Endothelial cell (in vitro differentiated cells): Measurements from ENCODE around the gene FBXO2. TPM values are rescaled to one million over a fixed set of nuclear protein-coding genes. Genes with fewer than 3 reads are reported as not detected.

Experiments used
- DNase-seq: peaks from one replicate; pipeline ENCODE4 v3.0.0; 2021; ENCODE audit warnings: low spot score
- H3K27ac Mint-ChIP-seq: one replicate; pipeline ENCODE4 v1.8.0; 2021; ENCODE audit warnings: mixed read lengths, inconsistent platforms; ENCODE audit not compliant: unreplicated experiment
- H3K27me3 Mint-ChIP-seq: one replicate; pipeline ENCODE4 v1.8.0; 2021; ENCODE audit warnings: mild to moderate bottlenecking, moderate library complexity, mixed read lengths, inconsistent platforms; ENCODE audit not compliant: unreplicated experiment
- H3K36me3 Mint-ChIP-seq: one replicate; pipeline ENCODE4 v1.8.0; 2021; ENCODE audit warnings: mild to moderate bottlenecking, low read depth, mixed read lengths, inconsistent platforms; ENCODE audit not compliant: unreplicated experiment
- H3K4me1 Mint-ChIP-seq: one replicate; pipeline ENCODE4 v1.8.0; 2021; ENCODE audit warnings: mild to moderate bottlenecking, mixed read lengths, inconsistent platforms; ENCODE audit not compliant: unreplicated experiment
- H3K4me3 Mint-ChIP-seq: one replicate; pipeline ENCODE4 v1.8.0; 2021; ENCODE audit warnings: mild to moderate bottlenecking, mixed read lengths, inconsistent platforms; ENCODE audit not compliant: unreplicated experiment
- H3K9me3 Mint-ChIP-seq: one replicate; pipeline ENCODE4 v1.8.0; 2021; ENCODE audit warnings: mixed read lengths, inconsistent platforms; ENCODE audit not compliant: unreplicated experiment
- CTCF ChIP-seq: fragments of 200-600 bp; sonication (generic); IDR thresholded peaks from one replicate; pipeline ENCODE4 v1.5.0; 2021; ENCODE audit warnings: antibody characterized with exemption; ENCODE audit not compliant: unreplicated experiment
- total RNA-seq: library from RNA; stranded (reverse); fragmentation: NEBNext Ultra II Directional; extraction: Animal tissue kit (Norgen Biotek cat#: 25700); gene quantifications from one replicate; pipeline ENCODE4 v1.2.1, GENCODE V29; 2021; ENCODE audit not compliant: unreplicated experiment

FBXO2 gene
- total RNA-seq, 1 donor from 2014 or later = 1.6 TPM

- Mint-ChIP-seq H3K4me3 (no peak overlapping the region), H3K4me1 (no peaks in the 10 kb centered on the region), H3K9me3 (no peaks in the 10 kb centered on the region), H3K36me3 (no peaks in the 10 kb centered on the region), H3K27ac (no peak overlapping the region), H3K27me3 (peaks cover 7% of the 10 kb centered on the region)
- TF ChIP-seq CTCF = no peak
- DNase-seq = no peak
Observed at GRCh38 chr1:11620924-11621323, 33.3 kb downstream of the FBXO2 start.

DNA sequence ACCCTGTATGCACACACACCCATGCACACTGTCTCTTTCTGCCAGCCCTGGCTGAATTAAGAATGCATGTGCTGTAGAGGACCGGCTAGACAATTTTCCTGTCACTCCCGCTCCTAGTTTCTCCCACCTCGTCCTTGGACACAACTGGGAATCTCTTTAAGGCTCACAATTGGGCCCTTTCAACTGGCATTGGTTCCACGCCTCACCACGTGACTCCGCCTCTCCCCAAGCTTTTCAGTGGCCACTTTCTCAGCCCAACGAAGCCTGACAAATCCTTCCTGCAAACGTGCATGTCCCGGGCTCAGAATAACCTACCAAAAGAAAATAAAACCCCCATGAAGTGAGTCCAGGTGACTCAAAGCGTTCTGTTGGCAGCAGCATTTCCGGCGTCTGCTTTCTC lies 33.8 kb downstream of the FBXO2 start:
- Mint-ChIP-seq H3K9me3 (no peaks in the 10 kb centered on the region), H3K4me1 (no peaks in the 10 kb centered on the region), H3K27ac (no peak overlapping the region), H3K36me3 (no peaks in the 10 kb centered on the region), H3K4me3 (no peak overlapping the region), H3K27me3 (peaks cover 4% of the 10 kb centered on the region)
- no peak for TF ChIP-seq CTCF
- no peak for DNase-seq

GRCh38 chr1:11617741-11618140 lies 36.5 kb downstream of the FBXO2 start:
- DNase-seq = no peak
- H3K27me3 Mint-ChIP-seq = peaks cover 3% of the 10 kb centered on the region
- no peaks in the 10 kb centered on the region for H3K36me3 Mint-ChIP-seq
- no peaks in the 10 kb centered on the region for H3K9me3 Mint-ChIP-seq
- no peak overlapping the region for H3K27ac Mint-ChIP-seq
- H3K4me1 Mint-ChIP-seq = no peaks in the 10 kb centered on the region
- no peak for TF ChIP-seq CTCF
- H3K4me3 Mint-ChIP-seq = no peak overlapping the region

- no peak for TF ChIP-seq CTCF
- Mint-ChIP-seq H3K4me1 (no peaks in the 10 kb centered on the region), H3K9me3 (no peaks in the 10 kb centered on the region), H3K36me3 (no peaks in the 10 kb centered on the region), H3K4me3 (no peak overlapping the region), H3K27me3 (peaks cover 4% of the 10 kb centered on the region), H3K27ac (no peak overlapping the region)
- DNase-seq = no peak
Observed at GRCh38 chr1:11617314-11617713, 36.9 kb downstream of the FBXO2 start.

- Mint-ChIP-seq H3K27me3 (peaks cover 2% of the 10 kb centered on the region), H3K36me3 (no peaks in the 10 kb centered on the region), H3K4me3 (no peak overlapping the region), H3K9me3 (no peaks in the 10 kb centered on the region), H3K27ac (no peak overlapping the region), H3K4me1 (no peaks in the 10 kb centered on the region)
- DNase-seq = no peak
- TF ChIP-seq CTCF = no peak
Observed at GRCh38 chr1:11616766-11617165, 37.5 kb downstream of the FBXO2 start.
